B cell (primary cell): ENCODE data around the gene HMX2.

Experiments
- CTCF ChIP-seq: fragments of 200-600 bp; IDR thresholded peaks from one replicate; pipeline ENCODE4 v1.8.0; 2022; ENCODE audit warnings: antibody characterized with exemption, mild to moderate bottlenecking
- EZH2 ChIP-seq: IDR thresholded peaks from 2 replicates; pipeline ENCODE4 v1.6.1; 2012; ENCODE audit warnings: borderline replicate concordance, low read depth, mild to moderate bottlenecking, moderate library complexity, low read length; ENCODE audit not compliant: insufficient read depth, poor library complexity, severe bottlenecking

- no peak for TF ChIP-seq CTCF
- TF ChIP-seq EZH2 = no peak
Measured at GRCh38 chr10:123140164-123140982, 7.6 kb upstream of the HMX2 start.
